Cardiac muscle cell (in vitro differentiated cells and primary cell): Measurements from ENCODE around the gene RACK1. TPM values are rescaled to one million over a fixed set of nuclear protein-coding genes. Genes with fewer than 3 reads are reported as not detected.

Experiments used
- DNase-seq, 2 donors: peaks; one replicate each; pipeline versions ENCODE4 v3.0.0 to v3.0.0-alpha.2; 2010 to 2017; ENCODE audit warnings: low read depth in 1 of 2, low spot score in 1 of 2
- H3K27ac ChIP-seq: fragments of 200-600 bp; sonication (generic); 2 replicates; pipeline ENCODE4 v1.5.1; 2016
- H3K27me3 ChIP-seq: fragments of 200-600 bp; sonication (generic); 2 replicates; pipeline ENCODE4 v1.6.0; 2016; ENCODE audit warnings: control low read depth
- H3K36me3 ChIP-seq: fragments of 200-600 bp; sonication (generic); 2 replicates; pipeline ENCODE4 v1.5.1; 2016; ENCODE audit warnings: control low read depth
- H3K4me1 ChIP-seq: fragments of 200-600 bp; sonication (generic); 2 replicates; pipeline ENCODE4 v1.8.1; 2017; ENCODE audit warnings: low read depth, mild to moderate bottlenecking, mixed run types
- H3K4me3 ChIP-seq: fragments of 200-600 bp; sonication (generic); 2 replicates; pipeline ENCODE4 v1.5.1; 2016; ENCODE audit warnings: mild to moderate bottlenecking
- H3K9me3 ChIP-seq: fragments of 200-600 bp; sonication (generic); 2 replicates; pipeline ENCODE4 v1.5.1; 2017; ENCODE audit warnings: low read depth, mild to moderate bottlenecking, control low read depth
- CTCF ChIP-seq: IDR thresholded peaks from 2 replicates; pipeline ENCODE4 v1.5.1; 2012; ENCODE audit warnings: low read depth, mild to moderate bottlenecking, low read length
- polyA plus RNA-seq: library from polyadenylated mRNA; unstranded; fragments of >200 nt; fragmentation: Nextera tagmentation; extraction: Ambion mirVana; gene quantifications from 2 replicates; pipeline ENCODE4 v1.2.1, GENCODE V29; 2016
- total RNA-seq: library from RNA; depleted of rRNA; stranded (reverse); fragments of >200 nt; gene quantifications from 2 replicates; pipeline ENCODE4 v1.2.3, GENCODE V29; 2016

The RACK1 gene
- total and polyA plus RNA-seq, 2 experiments from 2014 or later: 803 to 2,235 TPM

GRCh38 chr5:181231432-181231831 lies 12.3 kb downstream of the RACK1 start:
- H3K27ac ChIP-seq: no peak overlapping the region
- no peak for TF ChIP-seq CTCF
- no peaks in the 10 kb centered on the region for H3K9me3 ChIP-seq
- no peak overlapping the region for H3K4me3 ChIP-seq
- no peak for DNase-seq
- no peaks in the 10 kb centered on the region for H3K4me1 ChIP-seq
- H3K27me3 ChIP-seq: no peaks in the 10 kb centered on the region
- peaks cover 24% of the 10 kb centered on the region for H3K36me3 ChIP-seq

- no peak for DNase-seq
- Histone ChIP-seq H3K4me3 (no peak overlapping the region), H3K36me3 (peaks cover 16% of the 10 kb centered on the region), H3K4me1 (no peaks in the 10 kb centered on the region), H3K27me3 (no peaks in the 10 kb centered on the region), H3K9me3 (no peaks in the 10 kb centered on the region), H3K27ac (no peak overlapping the region)
- TF ChIP-seq CTCF: no peak
Observed at GRCh38 chr5:181230551-181230950, 13.2 kb downstream of the RACK1 start.

GRCh38 chr5:181229996-181230395 lies 13.7 kb downstream of the RACK1 start:
- Histone ChIP-seq H3K4me1 (no peaks in the 10 kb centered on the region), H3K9me3 (no peaks in the 10 kb centered on the region), H3K27me3 (no peaks in the 10 kb centered on the region), H3K27ac (no peak overlapping the region), H3K4me3 (no peak overlapping the region), H3K36me3 (peaks cover 16% of the 10 kb centered on the region)
- DNase-seq: no peak
- TF ChIP-seq CTCF: no peak

- no peak overlapping the region for H3K27ac ChIP-seq
- H3K9me3 ChIP-seq: no peaks in the 10 kb centered on the region
- DNase-seq: no peak
- H3K27me3 ChIP-seq: no peaks in the 10 kb centered on the region
- no peak for TF ChIP-seq CTCF
- H3K4me3 ChIP-seq: peak overlapping the region; percentile 80
- H3K36me3 ChIP-seq: no peaks in the 10 kb centered on the region
- no peaks in the 10 kb centered on the region for H3K4me1 ChIP-seq
Observed at GRCh38 chr5:181224390-181225229, 19.1 kb downstream of the RACK1 start.

- Histone ChIP-seq H3K27me3 (no peaks in the 10 kb centered on the region), H3K36me3 (no peaks in the 10 kb centered on the region), H3K4me3 (peak overlapping the region; percentile 80), H3K4me1 (no peaks in the 10 kb centered on the region), H3K9me3 (no peaks in the 10 kb centered on the region), H3K27ac (peak overlapping the region; percentile 85)
- no peak for TF ChIP-seq CTCF
- DNase-seq: peak; percentile 58 to 85
Observed at GRCh38 chr5:181223729-181224389, 19.8 kb downstream of the RACK1 start.
